ENCODE results near the gene LGR6.

LGR6 gene

GRCh38 chr1:202200669-202201068 is 7.1 kb downstream of the LGR6 start:
- no peak for DNase-seq (ENCODE audit: low spot score)

GRCh38 chr1:202201266-202201665 is 7.7 kb downstream of the LGR6 start:
- no peak for DNase-seq (ENCODE audit: low spot score)

GRCh38 chr1:202201971-202202370 is 8.4 kb downstream of the LGR6 start:
- no peak for DNase-seq (ENCODE audit: low spot score)

GRCh38 chr1:202202500-202203168 is 9.0 kb downstream of the LGR6 start:
- DNase-seq (ENCODE audit: low spot score): no peak

GRCh38 chr1:202203238-202204039 is 9.8 kb downstream of the LGR6 start:
- DNase-seq (ENCODE audit: low spot score): no peak

GRCh38 chr1:202204065-202204464 is 10.5 kb downstream of the LGR6 start:
- no peak for DNase-seq (ENCODE audit: low spot score)

- no peak for DNase-seq (ENCODE audit: low spot score)
These were observed 12.1 kb downstream of the LGR6 start for GRCh38 chr1:202205523-202206190.

GRCh38 chr1:202207292-202207691 is 13.7 kb downstream of the LGR6 start:
- peak; percentile 44 for DNase-seq (ENCODE audit: low spot score)

GRCh38 chr1:202208351-202208857 is 14.8 kb downstream of the LGR6 start:
- no peak for DNase-seq (ENCODE audit: low spot score)

- peak; percentile 54 for DNase-seq (ENCODE audit: low spot score)
These were observed 16.8 kb downstream of the LGR6 start for GRCh38 chr1:202210385-202210784.

- DNase-seq (ENCODE audit: low spot score): no peak
These were observed 17.4 kb downstream of the LGR6 start for GRCh38 chr1:202210969-202211368.

GRCh38 chr1:202212787-202213186 is 19.2 kb downstream of the LGR6 start:
- DNase-seq (ENCODE audit: low spot score): no peak

GRCh38 chr1:202213361-202214088 is 19.9 kb downstream of the LGR6 start:
- DNase-seq (ENCODE audit: low spot score): peak; percentile 83

- DNase-seq (ENCODE audit: low spot score): peak; percentile 78
These were observed 20.7 kb downstream of the LGR6 start for GRCh38 chr1:202214089-202214843.

GRCh38 chr1:202215472-202216130 is 22.0 kb downstream of the LGR6 start:
- DNase-seq (ENCODE audit: low spot score): no peak

- DNase-seq (ENCODE audit: low spot score): no peak
These were observed 23.1 kb downstream of the LGR6 start for GRCh38 chr1:202216691-202217090.

- no peak for DNase-seq (ENCODE audit: low spot score)
These were observed 23.9 kb downstream of the LGR6 start for GRCh38 chr1:202217516-202217915.

GRCh38 chr1:202217951-202218350 is 24.4 kb downstream of the LGR6 start:
- DNase-seq (ENCODE audit: low spot score): no peak

- DNase-seq (ENCODE audit: low spot score): no peak
These were observed 27.1 kb downstream of the LGR6 start for GRCh38 chr1:202220733-202221132.

All from iPS-NIHi11 (cell line).